Dendritic cell treated with granulocyte-macrophage colony-stimulating factor and Interleukin-4, amounts not matched to agents 40 ng/mL and 50 ng/mL, for 4 days (primary cell): ENCODE results near the gene CST11.

Experiments
- H3K27ac Mint-ChIP-seq: one replicate; pipeline ENCODE4 v1.8.0; 2022; ENCODE audit warnings: mild to moderate bottlenecking, mixed read lengths
- H3K27me3 Mint-ChIP-seq: one replicate; pipeline ENCODE4 v1.8.0; 2022; ENCODE audit warnings: mild to moderate bottlenecking, mixed read lengths
- H3K36me3 Mint-ChIP-seq: one replicate; pipeline ENCODE4 v1.8.0; 2022; ENCODE audit warnings: low read depth, mixed read lengths
- H3K4me1 Mint-ChIP-seq: one replicate; pipeline ENCODE4 v1.8.0; 2022; ENCODE audit warnings: low read depth, mixed read lengths
- H3K4me3 Mint-ChIP-seq: one replicate; pipeline ENCODE4 v1.8.0; 2022; ENCODE audit warnings: mild to moderate bottlenecking, moderate library complexity, mixed read lengths
- H3K9me3 Mint-ChIP-seq: one replicate; pipeline ENCODE4 v1.8.0; 2022; ENCODE audit warnings: mixed read lengths
- intact Hi-C: fragments of 100-400 bp; cut with micrococcal nuclease; formaldehyde crosslinking; loops from one replicate; pipeline ENCODE4 v1.15.0; 2022

The CST11 gene

GRCh38 chr20:23420943-23421931, 31.4 kb downstream of the CST11 start, which contains the start of gene NAPB:
TSS of gene NAPB (minus strand) at chr20:23421488. CDS start at chr20:23421402, 86 bp downstream.
- no peaks in the 10 kb centered on the region for H3K9me3 Mint-ChIP-seq

GRCh38 chr20:23419995-23420901, 32.4 kb downstream of the CST11 start:
- Mint-ChIP-seq H3K9me3 (no peaks in the 10 kb centered on the region), H3K4me3 (peak overlapping the region; percentile 80), H3K27ac (peak overlapping the region; percentile 83), H3K4me1 (peaks cover 8% of the 10 kb centered on the region), H3K36me3 (peaks cover 17% of the 10 kb centered on the region), H3K27me3 (peaks cover 8% of the 10 kb centered on the region)
- intact Hi-C loops = loop anchor here (5.0 kb wide), 1 partner anchor 58 kb away; the partner anchor contains the start of gene GZF1

More at GRCh38 chr20:23420943-23421931, 31.4 kb downstream of the CST11 start, which contains the start of gene NAPB:
- peaks cover 11% of the 10 kb centered on the region for H3K36me3 Mint-ChIP-seq
- peaks cover 8% of the 10 kb centered on the region for H3K4me1 Mint-ChIP-seq
- H3K27ac Mint-ChIP-seq = peak within 1 kb of the TSS; percentile 83
- H3K27me3 Mint-ChIP-seq = peaks cover 8% of the 10 kb centered on the region
- intact Hi-C loops = loop anchor here (5.0 kb wide), 1 partner anchor 59 kb away; the partner anchor contains the start of gene GZF1
- H3K4me3 Mint-ChIP-seq = peak within 1 kb of the TSS; percentile 80

GRCh38 chr20:23419657-23419994, 33.0 kb downstream of the CST11 start:
- Mint-ChIP-seq H3K27me3 (peaks cover 3% of the 10 kb centered on the region), H3K4me1 (peaks cover 8% of the 10 kb centered on the region), H3K9me3 (no peaks in the 10 kb centered on the region), H3K36me3 (peaks cover 17% of the 10 kb centered on the region), H3K4me3 (peak overlapping the region; percentile 80), H3K27ac (peak overlapping the region; percentile 83)
- intact Hi-C loops = no loop called here

- intact Hi-C loops = no loop called here
- Mint-ChIP-seq H3K27me3 (no peaks in the 10 kb centered on the region), H3K36me3 (peaks cover 17% of the 10 kb centered on the region), H3K27ac (no peak overlapping the region), H3K4me1 (peaks cover 14% of the 10 kb centered on the region), H3K9me3 (no peaks in the 10 kb centered on the region), H3K4me3 (no peak overlapping the region)
These were observed 34.8 kb downstream of the CST11 start for GRCh38 chr20:23417861-23418260.

DNA sequence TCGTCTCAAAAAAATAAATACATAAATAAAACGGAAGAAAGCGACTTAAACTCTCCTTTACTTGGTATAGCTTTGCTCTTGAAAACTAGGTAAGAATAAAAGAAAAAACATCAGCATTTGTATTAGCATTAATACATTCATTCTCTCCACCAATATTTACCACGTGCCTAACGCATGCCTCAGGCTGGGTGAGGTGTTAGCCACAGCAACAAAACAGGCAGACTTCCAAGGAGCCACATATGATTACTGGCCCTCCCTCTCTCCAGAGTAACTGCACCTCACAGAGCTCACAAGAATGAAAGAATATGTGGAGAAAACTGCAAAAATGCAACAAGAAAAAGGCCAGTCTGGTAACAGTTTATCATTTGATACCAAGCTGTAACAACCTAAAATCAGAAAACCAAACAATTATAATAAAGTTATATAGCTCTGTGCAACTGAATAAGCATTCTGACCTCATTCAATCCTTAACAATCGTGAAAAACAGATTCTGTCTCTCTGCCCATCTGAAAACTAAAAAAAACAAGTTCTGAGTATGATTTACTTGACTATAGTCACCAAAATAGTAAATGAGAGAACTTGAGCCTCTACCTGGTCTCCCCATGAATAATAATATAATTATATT, 36.6 kb downstream of the CST11 start:
- Mint-ChIP-seq H3K27me3 (no peaks in the 10 kb centered on the region), H3K4me3 (no peak overlapping the region), H3K9me3 (no peaks in the 10 kb centered on the region), H3K27ac (no peak overlapping the region), H3K4me1 (peaks cover 22% of the 10 kb centered on the region), H3K36me3 (peaks cover 11% of the 10 kb centered on the region)
- intact Hi-C loops = no loop called here

DNA sequence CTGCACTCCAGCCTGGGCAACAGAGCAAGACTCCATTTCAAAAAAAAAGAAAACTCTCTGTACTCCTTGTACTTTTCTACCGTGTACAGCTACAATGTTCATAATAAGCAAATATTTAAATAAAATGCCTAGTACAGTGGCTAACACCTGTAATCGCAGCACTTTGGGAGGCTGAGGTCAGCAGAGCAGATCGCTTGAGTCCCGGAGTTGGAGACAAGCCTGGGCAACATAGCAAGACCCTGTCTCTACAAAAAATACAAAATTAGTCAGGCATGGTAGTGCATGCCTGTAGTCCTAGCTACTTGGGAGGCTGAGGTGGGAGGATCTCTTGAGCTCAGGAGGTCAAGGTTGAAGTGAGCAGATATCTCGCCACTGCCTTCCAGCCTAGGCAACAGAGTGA, 37.1 kb downstream of the CST11 start:
- intact Hi-C loops = no loop called here
- peaks cover 6% of the 10 kb centered on the region for H3K36me3 Mint-ChIP-seq
- no peak overlapping the region for H3K27ac Mint-ChIP-seq
- no peaks in the 10 kb centered on the region for H3K9me3 Mint-ChIP-seq
- no peak overlapping the region for H3K4me3 Mint-ChIP-seq
- no peaks in the 10 kb centered on the region for H3K27me3 Mint-ChIP-seq
- peaks cover 22% of the 10 kb centered on the region for H3K4me1 Mint-ChIP-seq

- H3K9me3 Mint-ChIP-seq = no peaks in the 10 kb centered on the region
- no peak overlapping the region for H3K4me3 Mint-ChIP-seq
- no peak overlapping the region for H3K27ac Mint-ChIP-seq
- intact Hi-C loops = no loop called here
- H3K36me3 Mint-ChIP-seq = peaks cover 5% of the 10 kb centered on the region
- no peaks in the 10 kb centered on the region for H3K27me3 Mint-ChIP-seq
- H3K4me1 Mint-ChIP-seq = peaks cover 22% of the 10 kb centered on the region
These were observed 38.0 kb downstream of the CST11 start for GRCh38 chr20:23414526-23415188.

DNA sequence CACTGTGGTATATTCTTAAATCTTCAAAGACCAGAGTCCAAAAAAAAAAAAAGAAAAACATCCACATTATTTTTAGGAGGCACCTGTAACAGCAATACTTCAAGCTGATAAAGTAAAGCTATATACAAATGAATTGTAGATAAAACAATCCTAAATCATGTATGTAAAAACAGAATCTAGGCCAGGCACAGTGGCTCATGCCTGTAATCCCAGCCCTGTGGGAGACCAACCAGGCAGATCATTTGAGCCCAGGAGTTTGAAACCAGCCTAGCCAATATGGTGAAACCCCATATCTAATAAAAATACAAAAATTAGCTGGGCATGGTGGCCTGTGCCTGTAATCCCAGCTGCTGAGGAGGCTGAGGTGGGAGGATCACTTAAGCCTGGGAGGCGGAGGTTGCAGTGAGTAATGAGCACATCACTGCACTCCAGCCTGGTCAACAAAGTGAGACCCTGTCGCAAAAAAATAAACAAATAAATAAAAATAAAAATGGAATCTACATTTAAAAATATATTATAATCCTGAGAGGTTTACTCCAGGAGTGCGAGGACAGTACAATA, 38.7 kb downstream of the CST11 start:
- Mint-ChIP-seq H3K27ac (no peak overlapping the region), H3K9me3 (no peaks in the 10 kb centered on the region), H3K27me3 (no peaks in the 10 kb centered on the region), H3K4me3 (no peak overlapping the region), H3K36me3 (peaks cover 5% of the 10 kb centered on the region), H3K4me1 (peaks cover 22% of the 10 kb centered on the region)
- intact Hi-C loops = no loop called here

DNA sequence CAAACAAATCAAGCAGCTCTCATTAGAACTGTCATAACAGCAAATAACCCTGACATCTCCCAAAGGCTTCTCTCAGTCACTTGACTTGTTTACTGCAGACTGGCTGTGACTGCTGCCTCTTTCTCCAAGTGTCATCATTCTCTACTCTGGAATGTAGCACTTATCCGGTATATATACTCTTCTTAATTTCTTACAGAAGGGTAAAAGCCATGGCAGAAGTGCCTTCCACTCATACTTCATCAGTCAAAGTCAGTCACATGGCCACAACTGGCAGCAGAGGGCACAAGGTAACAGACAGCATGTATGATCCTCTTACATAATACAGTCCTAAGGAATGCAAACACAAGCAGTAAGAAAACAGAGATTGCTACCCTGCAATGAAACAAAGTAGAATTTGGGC, 40.6 kb downstream of the CST11 start:
- peaks cover 5% of the 10 kb centered on the region for H3K36me3 Mint-ChIP-seq
- no peaks in the 10 kb centered on the region for H3K9me3 Mint-ChIP-seq
- H3K27ac Mint-ChIP-seq = no peak overlapping the region
- no peaks in the 10 kb centered on the region for H3K27me3 Mint-ChIP-seq
- intact Hi-C loops = no loop called here
- peaks cover 30% of the 10 kb centered on the region for H3K4me1 Mint-ChIP-seq
- H3K4me3 Mint-ChIP-seq = no peak overlapping the region

GRCh38 chr20:23410916-23411695, 41.6 kb downstream of the CST11 start:
- Mint-ChIP-seq H3K36me3 (peaks cover 5% of the 10 kb centered on the region), H3K27me3 (no peaks in the 10 kb centered on the region), H3K4me3 (no peak overlapping the region), H3K4me1 (peaks cover 30% of the 10 kb centered on the region), H3K27ac (no peak overlapping the region), H3K9me3 (no peaks in the 10 kb centered on the region)
- intact Hi-C loops = no loop called here

DNA sequence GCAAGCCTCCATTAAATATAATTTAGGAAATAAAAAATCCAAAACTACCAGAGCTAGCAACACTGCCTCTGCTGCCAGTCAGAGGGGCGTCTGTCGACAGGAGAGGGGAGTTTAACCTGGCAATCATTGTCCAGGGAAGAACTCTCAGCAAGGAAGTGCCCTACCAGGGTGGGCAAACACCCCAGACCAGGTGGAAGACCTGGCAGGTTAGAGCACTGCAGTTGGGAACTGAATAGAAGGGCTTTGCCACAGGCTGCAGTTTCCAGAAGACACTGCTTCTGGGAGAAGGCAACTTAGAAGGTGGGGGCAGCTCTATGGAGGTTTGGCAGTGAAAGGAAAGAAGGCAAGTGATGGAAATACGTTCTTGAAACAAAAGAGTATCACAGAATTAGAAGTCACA, 42.9 kb downstream of the CST11 start:
- Mint-ChIP-seq H3K4me1 (peaks cover 33% of the 10 kb centered on the region), H3K27me3 (no peaks in the 10 kb centered on the region), H3K36me3 (peaks cover 6% of the 10 kb centered on the region), H3K4me3 (no peak overlapping the region), H3K9me3 (no peaks in the 10 kb centered on the region), H3K27ac (no peak overlapping the region)
- intact Hi-C loops = no loop called here

- Mint-ChIP-seq H3K9me3 (no peaks in the 10 kb centered on the region), H3K27ac (no peak overlapping the region), H3K4me1 (peaks cover 38% of the 10 kb centered on the region), H3K27me3 (no peaks in the 10 kb centered on the region), H3K4me3 (no peak overlapping the region), H3K36me3 (peaks cover 6% of the 10 kb centered on the region)
- intact Hi-C loops = no loop called here
These were observed 43.7 kb downstream of the CST11 start for GRCh38 chr20:23408957-23409356.
